K562 (cell line): Measurements from ENCODE around the gene MRPL52. TPM values are rescaled to one million over a fixed set of nuclear protein-coding genes. Genes with fewer than 3 reads are reported as not detected.

Source experiments
- CHD4 ChIP-seq: fragments of 200-600 bp; sonication (generic); IDR thresholded peaks from 3 replicates; pipeline ENCODE4 v1.6.1; 2012; ENCODE audit warnings: low read depth, mild to moderate bottlenecking, mixed read lengths, low read length, inconsistent platforms; ENCODE audit not compliant: insufficient read depth, insufficient replicate concordance, poor library complexity, severe bottlenecking
- E2F6 ChIP-seq, 2 experiments: IDR thresholded peaks; 2 replicates each; pipeline ENCODE4 v1.6.1; 2011; ENCODE audit warnings: borderline replicate concordance in 1 of 2, control low read depth in 1 of 2, low read depth in 1 of 2, low read length in 1 of 2, mild to moderate bottlenecking in 1 of 2, mixed read lengths in 1 of 2, moderate library complexity in 1 of 2; ENCODE audit not compliant: insufficient read depth in 1 of 2, insufficient read length in 1 of 2, poor library complexity in 1 of 2, severe bottlenecking in 1 of 2; ENCODE audit errors: extremely low read depth in 1 of 2
- GATAD2A ChIP-seq: fragments of 450-650 bp; IDR thresholded peaks from 2 replicates; pipeline ENCODE4 v1.6.1; 2017
- MYC ChIP-seq, 2 experiments: fragments of 250-450 bp in 1 of 2; sonication (Bioruptor Pico) in 1 of 2; IDR thresholded peaks; 2 replicates each; pipeline versions ENCODE4 v1.5.1 to v1.6.1; 2012 to 2021; ENCODE audit warnings: low read depth in 2 of 2, borderline replicate concordance in 1 of 2, improper control_type of control experiment in 1 of 2, low read length in 1 of 2, mild to moderate bottlenecking in 1 of 2, moderate library complexity in 1 of 2
- NCOA2 ChIP-seq, 2 experiments: fragments of 450-650 bp; IDR thresholded peaks; 2 replicates each; pipeline ENCODE4 v1.6.1; 2018; ENCODE audit warnings: mild to moderate bottlenecking in 2 of 2, moderate library complexity in 1 of 2; ENCODE audit not compliant: partially characterized antibody in 2 of 2
- NFIC ChIP-seq: fragments of 450-650 bp; IDR thresholded peaks from 2 replicates; pipeline ENCODE4 v1.6.1; 2017; ENCODE audit warnings: mild to moderate bottlenecking, inconsistent platforms
- RERE ChIP-seq: sonication (generic); formaldehyde crosslinking; IDR thresholded peaks from 2 replicates; pipeline ENCODE4 v1.8.0; 2023; ENCODE audit warnings: missing genetic modification reagents, mild to moderate bottlenecking, borderline replicate concordance
- SPI1 ChIP-seq: IDR thresholded peaks from 2 replicates; pipeline ENCODE4 v1.6.1; 2011; ENCODE audit warnings: low read depth, low read length, control low read depth, borderline replicate concordance
- SREBF2 ChIP-seq: sonication (generic); formaldehyde crosslinking; IDR thresholded peaks from 2 replicates; pipeline ENCODE4 v1.4.0; 2020; ENCODE audit warnings: mild to moderate bottlenecking, missing genetic modification reagents
- SRF ChIP-seq, 2 experiments: fragments of 250-450, 450-650 bp in 1 of 2; sonication (Bioruptor Pico) in 1 of 2; sonication (generic) in 1 of 2; formaldehyde crosslinking; IDR thresholded peaks; 2 replicates each; pipeline versions ENCODE4 v1.5.0 to v1.5.1; 2020 to 2022; ENCODE audit warnings: mild to moderate bottlenecking in 1 of 2, missing genetic modification reagents in 1 of 2
- TRIM25 ChIP-seq: fragments of 450-650 bp; IDR thresholded peaks from 2 replicates; pipeline ENCODE4 v1.7.0; 2016; ENCODE audit warnings: borderline replicate concordance
- polyA plus RNA-seq, 8 experiments: library from polyadenylated mRNA; depleted of rRNA in 4 of 8; stranded (reverse) in 5 of 8; unstranded in 3 of 8; fragments of >200 nt; fragmentation: Nextera tagmentation in 2 of 8; fragmentation: Illumina TruSeq in 1 of 8; extraction: Ambion mirVana in 2 of 8; extraction: Trizol in 1 of 8; gene quantifications; 2 replicates each; pipeline versions ENCODE4 v1.2.1 to v1.2.3, GENCODE V29; 2011 to 2014; ENCODE audit warnings: inconsistent platforms in 1 of 8, missing spikeins in 1 of 8
- total RNA-seq, 7 experiments: library from RNA; depleted of rRNA in 6 of 7; stranded (reverse); fragments of >200 nt in 6 of 7; fragmentation: Illumina TruSeq in 2 of 7; extraction: Trizol in 2 of 7; gene quantifications; 2 replicates each; pipeline versions ENCODE4 v1.2.1 to v1.2.3, GENCODE V29; 2011 to 2021; ENCODE audit warnings: low replicate concordance in 1 of 7
- TF ChIP-seq, protein P1 (sequence below): fragments of 250-450 bp; sonication (Bioruptor Pico); IDR thresholded peaks from 2 replicates; pipeline ENCODE4 v1.8.0; 2021; ENCODE audit warnings: borderline replicate concordance, mild to moderate bottlenecking, moderate library complexity; ENCODE audit not compliant: poor library complexity, severe bottlenecking
- TF ChIP-seq, protein P2 (sequence below): sonication (generic); formaldehyde crosslinking; IDR thresholded peaks from 2 replicates; pipeline ENCODE4 v1.8.1; 2023; ENCODE audit warnings: mild to moderate bottlenecking, missing genetic modification reagents

The MRPL52 gene
- total and polyA plus RNA-seq, 9 of the 15 experiments (the other 6 are each of a cell fraction or from before 2014, with no cell fraction given): 56.5 to 213 (median 168) TPM

DNA sequence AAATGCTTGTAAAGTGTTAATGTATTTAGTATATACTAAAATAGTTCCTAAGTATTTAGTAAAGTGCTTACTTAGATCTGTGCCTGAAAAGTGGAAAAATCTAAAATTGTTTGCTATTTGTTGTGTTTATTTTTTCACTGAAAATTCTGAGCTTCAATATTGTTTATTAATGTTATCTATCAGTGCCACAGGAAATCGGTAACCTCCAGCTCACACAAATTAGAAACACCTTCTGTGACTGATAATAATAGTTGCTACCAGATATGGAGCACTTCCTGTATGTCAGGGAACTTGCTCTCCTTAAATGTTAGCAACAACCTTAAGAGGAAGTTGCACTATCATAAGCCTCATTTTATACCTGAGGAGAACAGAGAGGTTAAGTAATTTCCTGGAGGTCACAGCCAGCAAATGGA is 41.1 kb downstream of the MRPL52 start (continued):
- TF ChIP-seq SREBF2 (CRISPR knock-in tag): no peak
- TF ChIP-seq MYC (IDR thresholded peaks at IDR 0.05; ENCODE audit: low read depth, low read length): 0 out of 2 replicates have a peak, but pooled peaks have one; percentile 1
- TF ChIP-seq MYC (CRISPR knock-in tag; IDR thresholded peaks at IDR 0.05; ENCODE audit: borderline replicate concordance, low read depth): no peak
- TF ChIP-seq NFIC: no peak
- no peak for TF ChIP-seq CHD4
- TF ChIP-seq, protein P1, sequence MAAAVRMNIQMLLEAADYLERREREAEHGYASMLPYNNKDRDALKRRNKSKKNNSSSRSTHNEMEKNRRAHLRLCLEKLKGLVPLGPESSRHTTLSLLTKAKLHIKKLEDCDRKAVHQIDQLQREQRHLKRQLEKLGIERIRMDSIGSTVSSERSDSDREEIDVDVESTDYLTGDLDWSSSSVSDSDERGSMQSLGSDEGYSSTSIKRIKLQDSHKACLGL (CRISPR knock-in tag): no peak
- TF ChIP-seq SRF (CRISPR knock-in tag; IDR thresholded peaks at IDR 0.05): peak; percentile 18 to 94; a peak in 2 of 4 replicates
- TF ChIP-seq SPI1: peak; percentile 72; the same call in 1 of the 2 replicates
- no peak for TF ChIP-seq GATAD2A
- no peak for TF ChIP-seq E2F6 (IDR thresholded peaks at IDR 0.05; ENCODE audit: borderline replicate concordance in 1 of 2, extremely low read depth in 1 of 2, insufficient read depth in 1 of 2, insufficient read length in 1 of 2, low read depth in 1 of 2, low read length in 1 of 2, poor library complexity in 1 of 2, severe bottlenecking in 1 of 2)
- TF ChIP-seq RERE (CRISPR knock-in tag): no peak
- TF ChIP-seq, protein P2, sequence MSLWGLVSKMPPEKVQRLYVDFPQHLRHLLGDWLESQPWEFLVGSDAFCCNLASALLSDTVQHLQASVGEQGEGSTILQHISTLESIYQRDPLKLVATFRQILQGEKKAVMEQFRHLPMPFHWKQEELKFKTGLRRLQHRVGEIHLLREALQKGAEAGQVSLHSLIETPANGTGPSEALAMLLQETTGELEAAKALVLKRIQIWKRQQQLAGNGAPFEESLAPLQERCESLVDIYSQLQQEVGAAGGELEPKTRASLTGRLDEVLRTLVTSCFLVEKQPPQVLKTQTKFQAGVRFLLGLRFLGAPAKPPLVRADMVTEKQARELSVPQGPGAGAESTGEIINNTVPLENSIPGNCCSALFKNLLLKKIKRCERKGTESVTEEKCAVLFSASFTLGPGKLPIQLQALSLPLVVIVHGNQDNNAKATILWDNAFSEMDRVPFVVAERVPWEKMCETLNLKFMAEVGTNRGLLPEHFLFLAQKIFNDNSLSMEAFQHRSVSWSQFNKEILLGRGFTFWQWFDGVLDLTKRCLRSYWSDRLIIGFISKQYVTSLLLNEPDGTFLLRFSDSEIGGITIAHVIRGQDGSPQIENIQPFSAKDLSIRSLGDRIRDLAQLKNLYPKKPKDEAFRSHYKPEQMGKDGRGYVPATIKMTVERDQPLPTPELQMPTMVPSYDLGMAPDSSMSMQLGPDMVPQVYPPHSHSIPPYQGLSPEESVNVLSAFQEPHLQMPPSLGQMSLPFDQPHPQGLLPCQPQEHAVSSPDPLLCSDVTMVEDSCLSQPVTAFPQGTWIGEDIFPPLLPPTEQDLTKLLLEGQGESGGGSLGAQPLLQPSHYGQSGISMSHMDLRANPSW (CRISPR knock-in tag): no peak
- no peak for TF ChIP-seq NCOA2 (IDR thresholded peaks at IDR 0.05; ENCODE audit: partially characterized antibody in 2 of 2)
- TF ChIP-seq TRIM25: no peak
